Measurements from ENCODE around the gene OR2T4. TPM values are rescaled to one million over a fixed set of nuclear protein-coding genes. Genes with fewer than 3 reads are reported as not detected.

Gene OR2T4
- total RNA-seq, result not detected in 2 replicates

DNA sequence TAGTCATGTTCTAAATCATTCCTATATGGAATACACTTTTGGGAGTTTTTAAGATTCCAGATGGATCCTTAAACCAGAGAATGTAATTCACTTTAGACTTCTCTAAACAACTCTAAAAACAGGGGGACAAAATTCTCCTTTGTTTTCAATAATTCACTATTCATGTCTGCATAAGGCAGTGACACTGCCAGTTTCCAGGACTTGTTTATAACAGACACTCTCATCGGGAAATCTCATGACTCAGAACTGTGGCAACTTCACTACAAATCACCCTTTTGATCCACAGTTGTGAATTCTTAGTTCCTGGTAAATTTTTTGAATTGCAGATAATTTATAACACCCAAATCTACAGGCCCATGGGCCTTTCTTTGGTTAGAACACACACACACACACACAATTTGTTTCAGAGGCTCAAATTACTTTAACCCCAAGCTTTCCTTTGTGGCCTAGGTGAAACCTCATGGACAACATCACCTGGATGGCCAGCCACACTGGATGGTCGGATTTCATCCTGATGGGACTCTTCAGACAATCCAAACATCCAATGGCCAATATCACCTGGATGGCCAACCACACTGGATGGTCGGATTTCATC, at the start of gene OR2T4:
OR2T4 (plus strand) TSS at position 545 of the 595 bp plus-strand sequence; CDS start at position 545, 0 bp downstream.

GRCh38 chr1:248324468-248324867, 37.0 kb upstream of the OR2T4 start, which contains the start of gene OR2M7:
Gene OR2M7, minus strand, starts transcription at chr1:248324568. Its CDS starts 0 bp downstream, at chr1:248324568.

GRCh38 chr1:248348475-248348874, 13.0 kb upstream of the OR2T4 start, which contains the start of gene OR14C36:
Gene OR14C36, plus strand, starts transcription at chr1:248348775. Its CDS starts 0 bp downstream, at chr1:248348775.

DNA sequence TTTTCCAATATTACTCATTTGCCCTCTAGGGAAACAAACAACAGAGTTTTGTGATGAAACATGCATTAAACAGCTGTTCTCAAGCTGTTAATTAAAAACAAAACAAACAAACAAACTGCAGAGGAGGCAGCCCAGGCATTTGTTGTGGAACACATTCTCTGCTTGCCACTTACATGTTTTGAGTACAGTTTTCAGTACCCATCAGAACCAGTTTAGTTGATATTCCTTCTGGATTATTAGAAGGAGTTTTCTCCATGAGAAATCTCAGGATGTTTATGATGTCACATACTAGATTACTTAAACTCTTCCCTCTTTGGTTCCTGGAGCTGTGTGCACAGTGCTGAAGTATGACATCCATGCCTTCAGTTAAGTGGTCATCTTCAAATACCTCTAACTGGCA, 14.0 kb downstream of the OR2T4 start, which contains the start of gene OR2T6:
OR2T6 (plus strand) TSS at position 301 of the 400 bp plus-strand sequence. CDS start 11,863 bp downstream, outside the sequence.

DNA sequence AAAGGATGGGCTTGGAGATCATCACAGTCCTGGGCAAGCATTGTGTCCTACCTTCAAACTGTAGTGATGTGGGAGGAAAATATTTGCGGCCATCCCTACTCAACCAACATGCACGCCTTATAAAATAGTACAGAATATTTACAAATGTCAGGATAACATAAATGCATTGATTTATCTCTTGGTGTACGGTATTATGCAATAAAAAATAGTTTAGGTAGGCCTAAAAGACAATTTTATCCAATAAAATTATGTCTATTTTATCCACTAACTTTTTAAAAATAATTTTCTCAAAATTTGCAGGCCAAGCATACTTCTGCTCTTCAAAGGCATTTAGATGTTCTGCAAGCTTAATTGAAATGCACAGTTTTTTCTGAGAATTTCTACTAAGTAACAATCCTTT, 41.3 kb downstream of the OR2T4 start, which contains the start of gene OR2T1:
OR2T1 (plus strand) TSS at position 301 of the 400 bp plus-strand sequence. CDS start 3,100 bp downstream, outside the sequence.

Other genes with a start within 250 kb of the OR2T4 start
- not detected in 2 replicates for gene OR2M5, start 216.5 kb upstream of the OR2T4 start, total RNA-seq
- gene OR2M2, start 186.8 kb upstream of the OR2T4 start, total RNA-seq, result not detected in 2 replicates
- not detected in 2 replicates for gene OR2M3, start 164.4 kb upstream of the OR2T4 start, total RNA-seq
- gene OR2M4, start 130.2 kb upstream of the OR2T4 start, total RNA-seq, result not detected in 2 replicates
- gene OR2T33, start 83.7 kb upstream of the OR2T4 start, total RNA-seq, result not detected in 2 replicates
- gene OR2T12, start 58.2 kb upstream of the OR2T4 start, total RNA-seq, result not detected in 2 replicates
- not detected in 2 replicates for gene OR2M7, start 37.1 kb upstream of the OR2T4 start, total RNA-seq
- gene OR14C36, start 12.9 kb upstream of the OR2T4 start, total RNA-seq, result not detected in 2 replicates
- not detected in 2 replicates for gene OR2T6, start 14.1 kb downstream of the OR2T4 start, total RNA-seq
- gene OR2T1, start 41.4 kb downstream of the OR2T4 start, total RNA-seq, result not detected in 2 replicates
- gene OR2T2, start 84.0 kb downstream of the OR2T4 start, total RNA-seq, result not detected in 2 replicates
- gene OR2T3, start 111.7 kb downstream of the OR2T4 start, total RNA-seq, result not detected in 2 replicates
- gene OR2T5, start 126.9 kb downstream of the OR2T4 start, total RNA-seq, result not detected in 2 replicates
- not detected in 2 replicates for gene OR2G6, start 146.4 kb downstream of the OR2T4 start, total RNA-seq
- not detected in 2 replicates for gene OR2T29, start 201.1 kb downstream of the OR2T4 start, total RNA-seq
- not detected in 2 replicates for gene OR2T34, start 213.1 kb downstream of the OR2T4 start, total RNA-seq
- gene OR2T10, start 236.0 kb downstream of the OR2T4 start, total RNA-seq, result not detected in 2 replicates

Data from epithelial cell of alveolus of lung (primary cell).